ENCODE data around the gene TMEM176A.
"Not testable (repeated sequence)": the region's sequence is repeated elsewhere in the genome, so short reads cannot be mapped to it uniquely, and the experiment has no call there.

The TMEM176A gene

DNA sequence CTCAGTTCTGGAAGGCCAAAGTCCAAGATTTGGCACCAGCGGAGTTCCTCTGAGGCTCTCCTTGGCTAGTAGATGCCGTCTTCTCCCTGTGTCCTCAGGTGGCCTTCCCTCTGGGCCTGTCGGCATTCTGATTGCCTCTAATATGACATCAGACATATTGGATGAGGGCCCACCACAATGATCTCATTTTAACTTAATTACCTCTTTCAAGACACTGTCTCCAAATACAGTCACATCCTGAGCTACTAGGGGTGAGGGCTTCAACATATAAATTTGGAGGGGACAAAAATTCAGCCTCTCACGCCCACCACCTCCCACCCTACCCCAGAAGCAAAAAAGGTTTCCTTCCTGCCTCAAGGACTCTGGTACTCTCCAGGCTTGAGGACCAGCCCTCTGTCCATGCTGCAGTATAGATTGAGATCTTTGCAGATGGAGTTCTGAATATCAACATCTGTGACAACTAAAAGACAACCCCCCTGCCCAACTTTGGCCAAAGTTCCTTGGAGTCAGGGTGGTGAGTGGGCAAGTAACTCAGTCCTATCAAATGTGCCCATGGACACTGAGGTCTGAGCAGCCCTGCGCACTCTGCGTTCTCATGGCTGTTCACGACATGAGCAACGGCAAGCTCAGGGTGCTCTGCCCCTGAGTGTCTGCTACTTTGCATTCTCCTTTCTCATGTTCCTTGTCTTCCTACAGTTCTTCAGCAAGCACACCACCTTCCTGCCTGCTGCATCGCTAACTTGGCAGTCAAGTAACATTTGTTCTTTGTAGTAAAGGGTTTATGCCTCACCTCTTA lies 11.9 kb upstream of the TMEM176A start:
- no peak for DNase-seq

DNA sequence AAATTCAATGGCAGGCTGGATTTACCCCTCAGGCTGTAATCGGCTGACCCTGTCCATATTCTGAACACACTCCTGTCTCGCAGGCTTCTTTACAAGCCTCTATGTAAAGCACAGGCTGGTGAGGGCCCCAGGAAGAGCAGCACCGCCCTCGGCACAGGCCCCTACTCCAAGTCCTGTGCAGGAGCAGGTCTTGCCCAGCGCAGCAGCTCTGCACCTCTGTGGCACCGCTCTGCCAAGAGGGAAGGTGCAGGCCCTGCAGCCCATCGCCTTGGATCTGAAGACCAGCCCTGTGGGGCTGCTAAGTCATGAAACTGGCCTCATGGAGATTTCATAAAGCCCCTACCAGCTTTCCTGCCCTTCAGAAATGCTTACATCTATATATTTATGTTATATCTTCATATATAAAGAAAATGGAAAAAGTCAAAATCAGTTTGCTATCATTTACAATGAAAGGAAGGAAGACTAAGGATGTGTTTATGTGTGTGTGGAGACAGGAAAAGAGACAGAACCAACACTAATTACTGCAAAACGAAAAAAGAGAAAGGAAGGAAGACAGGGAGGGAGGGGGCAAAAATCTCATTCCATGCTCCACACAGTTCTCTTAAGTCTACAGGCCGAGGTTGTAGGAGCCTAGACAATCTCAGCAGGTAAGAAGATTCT lies 10.0 kb upstream of the TMEM176A start:
- DNase-seq, result no peak

DNA sequence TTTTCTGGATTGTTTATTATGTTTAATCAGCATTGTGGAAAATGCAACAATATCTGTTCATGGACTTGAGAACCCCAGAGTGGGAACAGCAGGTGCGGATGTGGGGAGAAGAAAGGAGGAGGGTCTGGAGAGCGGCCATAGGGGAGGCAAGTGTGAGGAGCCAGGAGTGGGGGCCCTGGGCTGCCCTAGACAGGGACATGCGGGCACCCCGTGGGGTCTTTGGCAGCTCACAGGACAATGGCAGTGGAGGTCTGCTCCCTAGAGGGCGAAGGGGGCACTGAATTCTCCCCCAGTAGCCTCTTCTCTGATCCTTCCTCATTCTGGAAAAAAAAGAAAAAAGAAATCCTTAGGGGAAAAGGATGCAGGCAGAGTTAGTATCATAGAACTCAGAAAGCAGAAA lies 9.3 kb upstream of the TMEM176A start:
- no peak for DNase-seq

DNA sequence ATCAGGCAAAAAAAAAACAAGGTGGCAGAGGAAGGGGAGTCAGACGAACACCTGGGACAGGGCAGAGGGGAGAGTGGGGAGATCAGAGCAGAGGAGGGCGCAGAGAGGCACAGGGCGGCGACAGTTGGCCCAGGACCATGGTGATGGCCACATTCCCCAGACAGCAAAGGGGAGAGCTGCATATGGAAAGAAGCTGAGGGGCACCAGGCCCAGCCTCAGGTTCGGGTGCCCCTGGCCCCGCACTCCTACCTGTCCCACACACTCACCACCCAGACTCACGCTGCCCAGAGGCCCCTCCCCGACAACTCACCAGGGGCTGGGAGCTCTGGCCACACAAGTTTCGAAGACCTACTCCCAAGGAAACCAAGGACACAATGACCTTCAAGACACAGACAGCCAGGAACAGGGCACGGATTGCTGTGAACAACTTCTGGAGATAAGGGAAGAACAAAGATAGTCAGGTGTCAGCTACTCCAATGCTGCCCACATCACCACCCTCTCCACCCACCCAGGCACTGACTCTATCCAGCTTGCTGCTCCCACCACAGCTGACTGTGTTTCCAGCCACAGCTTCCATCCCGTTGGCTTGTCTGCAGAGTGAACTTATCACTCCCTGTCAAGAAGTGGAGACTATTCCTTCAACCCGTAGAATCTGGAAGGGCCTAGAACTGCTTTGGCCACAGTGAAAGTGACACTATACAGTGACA lies 8.7 kb upstream of the TMEM176A start:
- no peak for DNase-seq

DNA sequence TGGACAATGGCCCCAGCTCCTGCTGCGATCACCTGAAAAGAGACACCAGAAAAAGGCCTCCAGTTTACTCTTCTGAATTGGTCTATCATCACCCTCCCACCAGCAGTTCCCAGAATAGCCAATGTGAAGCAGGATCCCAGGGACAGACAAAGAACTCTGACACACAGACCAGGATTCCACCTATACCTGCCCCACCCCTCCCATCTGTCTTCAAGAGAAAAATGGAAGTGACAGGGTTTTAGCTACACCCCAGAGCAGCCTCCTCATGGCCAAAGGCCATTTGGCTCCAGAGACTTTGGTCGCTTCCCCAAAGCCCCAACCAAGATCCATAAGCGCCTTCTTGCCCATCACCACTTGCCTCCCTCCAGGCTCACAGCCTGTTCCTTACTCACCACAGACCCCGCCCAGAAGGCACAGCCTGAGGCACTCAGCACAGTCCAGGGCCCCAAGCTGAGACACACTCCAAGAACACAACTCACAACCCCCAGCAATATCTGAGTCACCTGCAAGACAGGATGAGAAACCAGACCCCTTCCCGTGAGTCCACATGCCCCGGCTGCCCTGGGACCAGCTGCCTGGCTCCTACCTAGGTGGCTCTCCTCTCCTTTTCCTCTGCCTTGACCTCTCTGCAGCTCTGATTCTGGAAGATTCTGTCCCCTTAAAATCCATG lies 6.9 kb upstream of the TMEM176A start:
- no peak for DNase-seq

DNA sequence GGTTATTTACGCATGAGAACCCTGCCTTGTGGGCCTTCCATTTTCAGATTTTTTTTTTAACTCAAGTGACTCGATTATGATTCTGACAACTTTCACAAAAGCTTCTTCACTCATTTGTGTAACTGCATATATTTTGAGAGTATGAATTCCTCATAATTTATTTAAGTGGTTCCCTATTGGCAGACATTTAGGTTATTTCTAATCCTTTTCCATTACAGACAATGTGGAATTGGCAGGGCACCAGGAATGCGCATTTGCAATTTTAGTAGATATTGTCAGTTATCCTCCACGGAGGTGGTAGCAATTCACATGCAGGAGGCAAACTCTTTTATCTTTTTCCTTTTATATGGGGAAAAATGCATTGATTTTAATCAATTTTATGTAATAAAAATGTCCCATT lies 2.9 kb upstream of the TMEM176A start:
- DNase-seq, result no peak

DNA sequence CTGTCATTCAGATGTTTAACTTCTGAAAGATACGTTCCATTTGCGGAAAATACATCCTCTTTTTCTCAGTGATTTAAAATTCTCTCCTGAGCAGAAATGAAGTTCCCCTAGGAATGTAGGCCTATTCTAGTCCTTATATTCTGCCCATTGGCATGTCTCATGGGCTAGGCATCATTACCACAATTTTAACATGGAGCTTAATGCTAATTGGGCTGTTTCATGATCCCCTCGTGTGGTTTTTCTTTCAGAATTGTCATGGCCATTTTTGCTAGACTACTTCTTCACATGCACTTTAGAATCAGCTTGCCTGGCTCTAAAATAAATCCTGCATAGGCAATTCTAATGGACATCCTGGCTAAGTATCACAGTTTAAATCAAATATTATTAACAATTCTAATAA lies 1.4 kb upstream of the TMEM176A start:
- no peak for DNase-seq

DNA sequence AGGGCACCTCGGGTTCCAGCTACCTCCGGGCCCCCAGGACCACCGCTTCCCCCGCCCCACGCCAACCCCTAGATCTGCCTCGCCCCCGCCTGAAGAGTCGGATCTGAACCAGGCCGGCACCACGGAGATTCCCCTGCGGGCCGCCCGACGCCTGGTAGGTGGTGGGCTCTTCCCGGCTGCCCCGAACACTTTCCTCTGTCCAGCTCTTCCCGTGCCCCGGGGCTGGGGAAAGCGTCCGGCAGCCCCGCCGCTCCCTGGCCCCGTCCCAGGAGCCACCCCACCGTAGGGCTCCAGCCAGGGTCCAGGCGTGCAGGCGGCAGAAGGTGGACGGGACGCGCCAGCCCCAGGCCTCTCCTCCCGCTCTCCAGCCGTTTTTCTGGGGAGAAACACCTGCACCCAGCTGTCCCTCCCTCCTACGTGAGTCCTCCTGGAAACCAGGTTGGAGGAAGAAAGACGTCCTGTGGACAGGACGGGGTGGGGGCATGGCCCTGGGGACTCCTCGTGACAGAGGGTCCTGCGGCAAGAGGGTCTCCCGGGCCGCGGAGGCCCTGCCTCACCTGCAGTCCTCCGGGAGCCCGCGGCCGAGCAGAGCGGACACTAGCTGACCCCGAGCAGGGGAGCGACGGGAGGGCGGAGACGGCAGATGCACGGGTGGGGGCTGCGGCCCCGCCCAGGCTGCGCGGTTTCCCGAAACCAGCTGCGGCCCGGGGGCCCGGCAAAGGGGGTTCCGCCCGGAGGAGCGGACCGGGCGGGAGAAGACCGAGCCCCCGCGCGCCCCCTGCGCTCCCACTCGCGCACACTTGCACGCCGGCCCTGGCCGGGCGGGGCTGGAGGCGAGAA lies 608 bp upstream of the TMEM176A start, which contains the start of gene TMEM176B:
TSS of gene TMEM176B (minus strand) at position 624 of the 840 bp plus-strand sequence. CDS start 3,795 bp downstream, outside the sequence.
- DNase-seq, result no peak

DNA sequence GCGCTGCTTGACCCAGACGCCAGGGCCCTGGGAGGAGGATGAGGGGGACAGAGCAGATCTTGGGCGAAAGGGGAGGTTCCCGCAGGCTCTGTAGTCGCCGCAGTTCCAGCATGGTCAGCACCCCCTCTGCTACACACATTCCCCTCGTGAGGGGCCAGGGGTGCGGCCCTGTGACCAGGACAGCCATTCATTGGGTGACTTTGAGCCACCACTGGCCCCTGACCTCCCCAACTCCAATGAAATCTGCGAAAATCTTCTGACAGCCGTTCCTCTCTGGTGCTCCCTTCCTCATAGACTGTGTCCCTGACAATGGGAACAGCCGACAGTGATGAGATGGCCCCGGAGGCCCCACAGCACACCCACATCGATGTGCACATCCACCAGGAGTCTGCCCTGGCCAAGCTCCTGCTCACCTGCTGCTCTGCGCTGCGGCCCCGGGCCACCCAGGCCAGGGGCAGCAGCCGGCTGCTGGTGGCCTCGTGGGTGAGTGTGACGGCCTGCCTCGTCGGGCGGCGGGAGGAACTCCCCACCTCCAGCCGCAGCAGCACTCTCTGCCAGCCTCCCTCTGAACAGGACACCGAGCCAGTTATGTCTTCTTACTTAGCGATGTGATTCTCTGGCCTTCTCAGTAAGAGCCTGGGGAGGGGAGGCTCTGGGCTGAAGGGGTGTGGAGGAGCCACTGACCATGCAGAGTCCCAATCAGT lies 825 bp downstream of the TMEM176A start:
- no peak for DNase-seq

DNA sequence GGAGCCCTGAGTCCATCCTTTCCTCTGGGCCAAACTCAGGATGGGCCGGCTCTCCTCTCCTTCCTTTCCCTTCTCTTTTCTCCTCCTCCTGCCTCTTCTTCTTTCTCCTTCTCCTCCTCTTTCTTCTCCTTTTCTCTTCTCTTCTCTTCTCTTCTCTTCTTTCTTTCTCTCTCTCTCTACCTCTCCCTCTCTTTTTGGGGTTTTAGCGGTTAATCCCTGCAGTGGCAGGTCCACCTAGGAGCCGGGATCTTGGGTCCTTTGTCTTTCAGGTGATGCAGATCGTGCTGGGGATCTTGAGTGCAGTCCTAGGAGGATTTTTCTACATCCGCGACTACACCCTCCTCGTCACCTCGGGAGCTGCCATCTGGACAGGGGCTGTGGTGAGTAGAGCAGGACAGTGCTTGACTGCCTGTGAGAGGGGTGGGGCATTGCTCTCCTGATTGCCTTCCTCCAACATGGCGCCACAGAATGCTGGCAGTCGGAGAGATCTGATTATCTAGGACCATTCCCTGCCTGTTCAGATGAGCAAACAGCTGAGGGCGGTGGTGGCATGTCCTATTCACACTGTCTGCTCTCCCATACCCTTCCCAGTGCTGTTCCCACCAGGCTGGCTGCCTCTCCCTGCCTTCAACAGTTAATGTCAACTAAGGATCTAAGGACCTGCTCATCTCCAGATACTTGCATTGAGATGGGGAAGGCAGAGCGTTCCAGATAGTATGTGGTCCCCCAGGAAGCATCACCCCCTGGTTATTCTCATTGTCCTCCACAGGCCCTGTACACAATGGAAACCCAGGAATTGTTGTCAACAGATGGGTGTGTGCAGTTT lies 1.6 kb downstream of the TMEM176A start:
- DNase-seq, result no peak

DNA sequence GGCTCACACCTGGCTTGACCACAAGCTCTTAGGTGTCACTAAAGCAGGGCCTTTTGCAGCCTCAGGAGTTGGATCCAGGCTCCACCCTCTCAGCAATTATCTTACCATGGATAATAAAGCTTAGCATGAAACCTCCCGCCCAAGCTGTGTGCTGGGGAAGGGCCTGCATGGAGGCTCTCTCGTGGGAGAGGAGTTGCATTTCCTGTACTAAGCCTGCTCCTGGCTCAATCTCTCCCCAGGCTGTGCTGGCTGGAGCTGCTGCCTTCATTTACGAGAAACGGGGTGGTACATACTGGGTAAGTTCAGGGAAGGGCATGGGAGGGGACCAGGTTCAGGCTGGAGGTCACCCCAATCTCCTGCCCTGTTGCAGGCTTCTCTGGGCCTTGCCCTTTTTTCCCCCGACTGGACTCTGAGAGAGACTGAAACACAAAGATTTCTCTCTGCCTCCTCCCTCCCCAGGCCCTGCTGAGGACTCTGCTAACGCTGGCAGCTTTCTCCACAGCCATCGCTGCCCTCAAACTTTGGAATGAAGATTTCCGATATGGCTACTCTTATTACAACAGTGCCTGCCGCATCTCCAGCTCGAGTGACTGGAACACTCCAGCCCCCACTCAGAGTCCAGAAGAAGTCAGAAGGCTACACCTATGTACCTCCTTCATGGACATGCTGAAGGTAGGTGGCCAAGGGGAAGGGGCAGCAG lies 2.7 kb downstream of the TMEM176A start:
- DNase-seq, result no peak

DNA sequence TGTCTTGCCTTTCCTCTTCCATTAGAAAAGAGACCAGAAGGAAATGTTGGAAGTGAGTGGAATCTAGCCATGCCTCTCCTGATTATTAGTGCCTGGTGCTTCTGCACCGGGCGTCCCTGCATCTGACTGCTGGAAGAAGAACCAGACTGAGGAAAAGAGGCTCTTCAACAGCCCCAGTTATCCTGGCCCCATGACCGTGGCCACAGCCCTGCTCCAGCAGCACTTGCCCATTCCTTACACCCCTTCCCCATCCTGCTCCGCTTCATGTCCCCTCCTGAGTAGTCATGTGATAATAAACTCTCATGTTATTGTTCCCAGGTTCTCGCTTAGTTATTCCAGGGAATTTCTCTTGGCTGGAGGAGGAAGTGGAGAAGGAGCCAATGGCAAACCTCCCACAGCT lies 4.2 kb downstream of the TMEM176A start:
- DNase-seq, result no peak

DNA sequence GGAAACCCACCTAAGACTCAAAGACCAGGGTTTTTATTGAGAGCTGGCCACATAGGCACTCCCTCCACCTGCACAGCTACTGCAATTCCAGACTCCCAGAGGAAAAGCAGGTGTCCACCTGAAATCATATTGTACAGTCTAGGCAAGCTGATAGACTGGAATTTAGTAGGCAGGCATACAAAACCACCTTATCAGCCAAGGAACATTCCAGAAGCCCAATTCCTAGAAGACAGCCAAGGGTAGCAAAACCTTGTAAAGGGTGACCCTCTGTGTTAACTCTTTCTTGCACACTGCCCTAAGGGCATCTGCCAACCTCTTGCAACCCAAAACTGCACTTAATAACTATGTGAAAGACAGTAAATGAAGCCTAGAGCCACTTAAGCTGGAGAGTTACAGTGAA lies 5.3 kb downstream of the TMEM176A start:
- no peak for DNase-seq

DNA sequence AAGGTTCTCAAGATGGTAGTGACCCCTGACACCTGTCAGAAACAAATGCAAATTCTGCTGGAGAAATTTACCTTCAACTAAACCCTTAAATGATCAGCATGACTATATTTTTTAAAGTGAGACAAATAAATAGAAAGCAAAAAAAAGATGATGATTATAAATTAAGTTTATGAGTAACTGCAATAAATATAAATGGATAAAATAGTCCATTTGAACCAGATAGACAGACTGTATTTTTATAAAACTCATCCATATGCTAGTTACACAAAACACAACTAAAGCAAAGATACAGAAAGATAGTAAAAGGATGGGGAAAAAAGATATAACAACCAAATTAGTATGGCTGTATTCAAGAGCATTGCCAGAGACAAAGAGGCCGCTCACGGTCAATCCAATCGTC lies 5.9 kb downstream of the TMEM176A start:
- no peak for DNase-seq

DNA sequence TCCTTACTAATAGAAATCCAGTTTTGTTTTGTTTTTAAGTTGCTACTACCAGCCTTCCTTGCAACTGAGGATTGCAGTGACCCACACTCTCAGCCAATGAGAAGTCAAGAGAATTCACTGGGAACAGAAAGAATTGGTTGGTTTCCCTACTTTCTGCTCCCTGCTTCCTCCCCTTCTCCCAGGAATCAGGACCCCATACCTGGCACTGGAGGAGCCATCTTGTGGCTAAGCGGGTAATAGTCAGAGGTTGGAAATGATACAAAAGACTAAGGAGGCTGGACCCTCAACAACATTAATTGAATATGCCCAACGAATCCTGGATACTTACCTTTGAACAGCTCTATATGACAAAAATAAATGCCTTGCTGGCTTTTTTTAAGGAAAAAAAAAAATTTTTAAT lies 6.3 kb downstream of the TMEM176A start:
- DNase-seq, result no peak

DNA sequence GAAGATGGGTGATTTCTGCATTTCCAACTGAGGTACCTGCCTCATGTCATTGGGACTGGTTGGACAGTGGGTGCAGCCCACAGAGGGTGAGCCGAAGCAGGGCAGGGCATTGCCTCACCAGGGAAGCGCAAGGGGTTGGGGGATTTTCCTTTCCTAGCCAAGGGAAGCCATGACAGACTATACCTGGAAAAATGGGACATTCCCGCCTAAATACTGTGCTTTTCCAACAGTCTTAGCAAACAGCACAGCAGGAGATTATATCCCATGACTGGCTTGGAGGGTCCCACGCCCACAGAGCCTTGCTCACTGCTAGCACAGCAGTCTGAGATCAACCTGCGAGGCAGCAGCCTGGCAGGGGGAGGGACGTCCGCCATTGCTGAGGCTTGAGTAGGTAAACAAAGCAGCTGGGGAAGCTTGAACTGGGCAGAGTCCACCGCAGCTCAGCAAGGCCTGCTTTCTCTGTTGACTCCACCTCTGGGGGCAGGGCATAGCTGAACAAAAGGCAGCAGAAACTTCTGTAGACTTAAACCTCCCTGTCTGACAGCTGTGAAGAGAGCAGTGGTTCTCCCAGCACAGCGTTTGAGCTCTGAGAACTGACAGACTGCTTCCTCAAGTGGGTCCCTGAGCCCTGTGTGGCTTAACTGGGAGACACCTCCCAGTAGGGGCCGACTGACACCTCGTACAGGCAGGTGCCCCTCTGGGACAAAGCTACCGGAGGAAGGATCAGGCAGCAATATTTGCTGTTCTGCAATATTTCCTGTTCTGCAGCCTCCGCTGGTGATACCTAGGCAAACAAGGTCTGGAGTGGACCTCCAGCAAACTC lies 7.3 kb downstream of the TMEM176A start:
- not testable (repeated sequence) for DNase-seq

DNA sequence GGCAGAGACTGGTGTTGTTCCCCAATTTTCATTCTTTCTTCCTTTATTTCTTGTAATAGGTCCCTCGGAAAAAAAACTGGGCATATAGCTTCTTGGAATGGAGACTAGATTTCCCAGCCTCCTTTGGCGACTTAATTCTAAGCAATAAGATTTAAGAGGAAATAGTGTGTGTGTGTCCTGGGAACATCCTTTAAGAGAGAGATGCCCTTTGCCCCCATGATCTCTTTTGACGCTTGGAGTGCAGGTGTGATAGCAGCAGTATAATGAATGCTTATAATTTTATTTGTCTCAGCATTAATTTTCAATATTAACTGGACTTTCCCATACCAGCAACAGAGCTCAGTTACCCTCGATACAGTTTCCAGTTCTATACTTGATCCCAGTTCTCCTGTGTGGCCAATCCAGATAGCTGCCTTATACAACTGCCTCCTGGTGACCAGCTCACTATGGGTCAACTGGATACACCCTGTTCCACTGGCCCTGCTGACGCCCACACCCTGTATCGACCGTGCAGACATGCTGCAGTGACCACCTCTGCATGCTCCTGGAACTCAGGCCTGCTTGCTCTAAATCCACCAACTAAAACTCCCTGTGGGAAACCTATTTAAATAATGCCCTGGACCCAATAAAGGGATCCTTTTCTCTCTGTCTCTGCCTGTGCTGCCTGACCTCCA lies 13.9 kb downstream of the TMEM176A start:
- DNase-seq, result no peak

DNA sequence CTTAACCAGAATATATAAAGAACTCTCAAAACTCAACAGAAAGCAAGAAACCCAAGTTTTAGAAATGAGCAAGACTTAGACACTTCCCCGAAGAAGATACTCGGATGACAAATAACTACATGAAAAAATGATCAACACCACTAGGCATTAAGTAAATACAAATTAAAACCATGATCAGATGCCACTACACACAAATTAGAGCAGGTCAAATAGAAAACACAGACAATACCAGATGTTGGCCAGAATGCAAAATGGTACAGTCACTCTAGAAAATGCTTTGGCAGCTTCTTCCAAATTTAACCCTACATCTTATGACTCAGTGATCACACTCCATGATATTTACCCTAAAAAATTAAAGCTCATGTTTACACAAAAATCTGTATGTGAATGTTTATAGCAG lies 18.4 kb downstream of the TMEM176A start:
- no peak for DNase-seq

DNA sequence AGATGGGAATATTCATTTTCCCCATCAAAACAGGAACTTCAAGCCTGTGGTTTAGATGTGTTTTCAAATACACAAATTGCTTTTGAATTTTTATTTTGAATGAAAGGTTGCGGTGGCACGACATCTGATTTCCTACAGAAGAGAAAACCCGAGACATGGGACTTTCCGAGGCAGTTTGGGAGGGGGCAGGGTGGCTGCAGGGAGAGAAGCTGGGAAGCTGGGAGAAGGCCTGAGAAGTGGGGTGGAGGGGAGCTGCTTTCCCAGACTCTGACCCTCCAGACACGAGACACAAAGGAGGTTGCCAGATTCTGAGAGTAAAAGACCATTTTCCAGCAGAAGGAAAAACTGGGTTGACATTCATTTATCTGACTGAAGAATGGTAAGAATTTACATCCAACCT lies 19.6 kb downstream of the TMEM176A start:
- no peak for DNase-seq
